A673 (cell line): ENCODE measurements around the gene KMO.

Experiments
- CTCF ChIP-seq: fragments of 300-800, 200-600 bp; sonication (generic); conservative IDR thresholded peaks from 2 replicates; pipeline ENCODE4 v1.5.1; 2017; ENCODE audit warnings: low read depth, mild to moderate bottlenecking, antibody characterized with exemption, low read length, moderate library complexity, mixed read lengths
- EZH2 ChIP-seq: fragments of 200-600 bp; sonication (generic); IDR thresholded peaks from 2 replicates; pipeline ENCODE4 v1.6.1; 2017; ENCODE audit warnings: borderline replicate concordance, low read depth, mild to moderate bottlenecking, mixed read lengths, antibody characterized with exemption, low read length; ENCODE audit not compliant: poor library complexity, severe bottlenecking

DNA sequence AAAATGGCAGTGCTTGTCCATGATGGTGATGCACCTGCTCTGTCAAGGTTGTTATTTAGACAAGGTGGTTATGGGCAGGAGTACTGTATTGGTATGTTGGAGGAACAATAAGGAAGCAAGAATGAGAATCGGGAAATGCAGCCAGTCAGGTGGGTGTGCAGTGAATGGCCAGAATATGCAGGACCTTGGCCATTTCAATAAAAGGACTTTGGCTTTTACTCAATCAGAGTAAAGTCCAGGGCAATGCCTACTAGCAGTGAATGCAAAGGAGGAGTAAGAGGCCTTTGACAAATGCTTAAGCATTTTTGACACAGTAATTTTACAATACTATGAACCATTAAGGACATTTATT lies 110.4 kb downstream of the KMO start:
- TF ChIP-seq CTCF (no peak), EZH2 (no peak)
